Esophagus muscularis mucosa (tissue), 3 donors: Measurements from ENCODE around the gene ZBTB32.

ENCODE experiments used
- POLR2A ChIP-seq: fragments of 450-650 bp; IDR thresholded peaks from one replicate; pipeline ENCODE4 v1.6.1; 2017; ENCODE audit warnings: antibody characterized with exemption, moderate library complexity, mild to moderate bottlenecking, low read depth
- POLR2AphosphoS5 ChIP-seq, 2 donors: sonication (generic); formaldehyde crosslinking; IDR thresholded peaks; one replicate each; pipeline ENCODE4 v1.6.1; 2017; ENCODE audit warnings: antibody characterized with exemption in 2 of 2
- TF ChIP-seq, protein P1 (sequence below), 3 experiments: fragments of 200-600 bp in 2 of 3; fragments of 450-650 bp in 1 of 3; sonication (generic) in 2 of 3; IDR thresholded peaks; one replicate each; pipeline ENCODE4 v1.5.1; 2017 to 2019; ENCODE audit warnings: antibody characterized with exemption in 3 of 3, mild to moderate bottlenecking in 2 of 3, moderate library complexity in 1 of 3

DNA sequence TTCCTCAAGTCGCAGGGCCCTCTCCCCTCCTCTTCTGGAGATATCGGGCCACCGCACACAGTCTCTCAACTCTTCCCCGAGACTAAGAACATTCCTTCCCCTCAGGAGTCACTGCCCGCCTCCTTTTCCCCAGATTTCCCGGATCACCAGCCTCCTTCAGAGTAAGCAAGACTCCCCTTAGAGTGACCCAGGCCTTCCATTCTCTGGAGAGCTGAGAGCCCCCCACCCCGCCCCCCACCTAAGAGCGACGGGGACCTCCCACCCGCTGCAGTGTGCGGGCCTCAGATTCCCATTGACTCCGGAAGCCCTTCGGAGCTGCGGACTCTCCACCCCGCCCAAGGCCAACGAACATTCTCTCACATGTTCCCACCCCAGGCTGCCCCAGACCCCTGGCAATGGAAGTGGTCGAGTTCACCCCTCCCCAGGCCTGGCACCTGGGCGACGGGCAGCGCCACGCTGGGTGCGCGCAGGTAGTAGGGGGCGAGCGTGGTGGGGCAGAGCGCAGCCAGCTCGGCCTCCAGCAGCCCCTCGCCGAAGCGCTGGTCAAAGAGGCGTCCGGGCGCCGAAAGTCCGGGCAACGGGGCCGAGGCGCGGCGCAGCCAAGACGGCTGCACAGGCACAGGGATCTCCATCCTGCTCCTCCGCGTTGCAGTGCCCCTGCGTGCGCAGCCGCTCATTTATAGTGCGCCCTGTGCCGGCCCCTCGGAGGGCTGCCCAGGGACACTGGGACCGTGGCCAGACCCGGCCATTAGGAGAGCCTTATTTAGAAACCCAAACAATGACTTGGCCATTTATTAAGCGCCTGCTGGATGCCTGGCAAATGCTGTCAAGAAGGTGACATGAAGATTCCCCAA lies 52.2 kb downstream of the ZBTB32 start, which contains the start of gene HSPB6:
- TF ChIP-seq, protein P1, sequence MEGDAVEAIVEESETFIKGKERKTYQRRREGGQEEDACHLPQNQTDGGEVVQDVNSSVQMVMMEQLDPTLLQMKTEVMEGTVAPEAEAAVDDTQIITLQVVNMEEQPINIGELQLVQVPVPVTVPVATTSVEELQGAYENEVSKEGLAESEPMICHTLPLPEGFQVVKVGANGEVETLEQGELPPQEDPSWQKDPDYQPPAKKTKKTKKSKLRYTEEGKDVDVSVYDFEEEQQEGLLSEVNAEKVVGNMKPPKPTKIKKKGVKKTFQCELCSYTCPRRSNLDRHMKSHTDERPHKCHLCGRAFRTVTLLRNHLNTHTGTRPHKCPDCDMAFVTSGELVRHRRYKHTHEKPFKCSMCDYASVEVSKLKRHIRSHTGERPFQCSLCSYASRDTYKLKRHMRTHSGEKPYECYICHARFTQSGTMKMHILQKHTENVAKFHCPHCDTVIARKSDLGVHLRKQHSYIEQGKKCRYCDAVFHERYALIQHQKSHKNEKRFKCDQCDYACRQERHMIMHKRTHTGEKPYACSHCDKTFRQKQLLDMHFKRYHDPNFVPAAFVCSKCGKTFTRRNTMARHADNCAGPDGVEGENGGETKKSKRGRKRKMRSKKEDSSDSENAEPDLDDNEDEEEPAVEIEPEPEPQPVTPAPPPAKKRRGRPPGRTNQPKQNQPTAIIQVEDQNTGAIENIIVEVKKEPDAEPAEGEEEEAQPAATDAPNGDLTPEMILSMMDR (IDR thresholded peaks at IDR 0.05), result no peak
- TF ChIP-seq POLR2AphosphoS5 (IDR thresholded peaks at IDR 0.05) (peak in 1 of 2 donors; percentile 90), POLR2A (peak; percentile 66)
